Measurements from ENCODE around the gene PLA1A.

Gene PLA1A

DNA sequence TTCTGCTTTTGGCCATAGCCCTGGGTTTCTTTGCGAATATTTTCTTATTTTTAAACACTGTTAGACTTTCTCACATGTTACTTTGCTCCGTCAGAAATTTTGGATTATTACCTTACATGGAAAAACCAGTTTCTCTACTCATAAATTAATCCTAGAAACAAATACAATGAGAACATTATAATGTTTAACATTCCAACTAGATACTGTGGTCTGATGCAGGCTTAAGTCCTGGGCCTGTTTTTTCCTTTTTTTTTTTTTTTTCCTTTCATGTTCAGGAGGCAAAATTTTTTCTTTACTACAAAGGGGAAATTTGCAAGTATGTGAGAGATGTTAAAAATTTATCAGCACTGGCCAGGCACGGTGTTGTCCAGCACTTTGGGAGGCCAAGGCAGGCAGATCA is 33.8 kb downstream of the PLA1A start:
- Histone ChIP-seq H3K4me3 (ENCODE audit: low read depth, low read length) (no peak overlapping the region), H3K9me3 (ENCODE audit: control insufficient read depth, insufficient read depth, low read depth, low read length) (no peaks in the 10 kb centered on the region), H3K27ac (ENCODE audit: extremely low read depth, low read depth, low read length) (no peak overlapping the region), H3K4me1 (ENCODE audit: control insufficient read depth, insufficient read depth, low read length) (no peaks in the 10 kb centered on the region), H3K36me3 (ENCODE audit: control insufficient read depth in 2 of 2, insufficient read depth in 1 of 2, low read length in 2 of 2) (no peaks in the 10 kb centered on the region)
- ChIA-PET POLR2A (no interaction called here), CTCF (interaction anchor here (0.6 kb wide), 1 partner anchor 286 kb away, joined by 5 read pairs; no protein-coding TSS in a partner anchor)
- TF ChIP-seq ZFP3 (tag by site-specific recombination; IDR thresholded peaks at IDR 0.05; ENCODE audit: low read depth), result no peak
- no peak for TF ChIP-seq ZNF549 (tag by site-specific recombination; IDR thresholded peaks at IDR 0.05)
- no peak for TF ChIP-seq ZNF629 (tag by site-specific recombination; IDR thresholded peaks at IDR 0.05)
- no peak for TF ChIP-seq ZNF529 (tag by site-specific recombination; IDR thresholded peaks at IDR 0.05; ENCODE audit: insufficient replicate concordance)
- TF ChIP-seq, protein P1, sequence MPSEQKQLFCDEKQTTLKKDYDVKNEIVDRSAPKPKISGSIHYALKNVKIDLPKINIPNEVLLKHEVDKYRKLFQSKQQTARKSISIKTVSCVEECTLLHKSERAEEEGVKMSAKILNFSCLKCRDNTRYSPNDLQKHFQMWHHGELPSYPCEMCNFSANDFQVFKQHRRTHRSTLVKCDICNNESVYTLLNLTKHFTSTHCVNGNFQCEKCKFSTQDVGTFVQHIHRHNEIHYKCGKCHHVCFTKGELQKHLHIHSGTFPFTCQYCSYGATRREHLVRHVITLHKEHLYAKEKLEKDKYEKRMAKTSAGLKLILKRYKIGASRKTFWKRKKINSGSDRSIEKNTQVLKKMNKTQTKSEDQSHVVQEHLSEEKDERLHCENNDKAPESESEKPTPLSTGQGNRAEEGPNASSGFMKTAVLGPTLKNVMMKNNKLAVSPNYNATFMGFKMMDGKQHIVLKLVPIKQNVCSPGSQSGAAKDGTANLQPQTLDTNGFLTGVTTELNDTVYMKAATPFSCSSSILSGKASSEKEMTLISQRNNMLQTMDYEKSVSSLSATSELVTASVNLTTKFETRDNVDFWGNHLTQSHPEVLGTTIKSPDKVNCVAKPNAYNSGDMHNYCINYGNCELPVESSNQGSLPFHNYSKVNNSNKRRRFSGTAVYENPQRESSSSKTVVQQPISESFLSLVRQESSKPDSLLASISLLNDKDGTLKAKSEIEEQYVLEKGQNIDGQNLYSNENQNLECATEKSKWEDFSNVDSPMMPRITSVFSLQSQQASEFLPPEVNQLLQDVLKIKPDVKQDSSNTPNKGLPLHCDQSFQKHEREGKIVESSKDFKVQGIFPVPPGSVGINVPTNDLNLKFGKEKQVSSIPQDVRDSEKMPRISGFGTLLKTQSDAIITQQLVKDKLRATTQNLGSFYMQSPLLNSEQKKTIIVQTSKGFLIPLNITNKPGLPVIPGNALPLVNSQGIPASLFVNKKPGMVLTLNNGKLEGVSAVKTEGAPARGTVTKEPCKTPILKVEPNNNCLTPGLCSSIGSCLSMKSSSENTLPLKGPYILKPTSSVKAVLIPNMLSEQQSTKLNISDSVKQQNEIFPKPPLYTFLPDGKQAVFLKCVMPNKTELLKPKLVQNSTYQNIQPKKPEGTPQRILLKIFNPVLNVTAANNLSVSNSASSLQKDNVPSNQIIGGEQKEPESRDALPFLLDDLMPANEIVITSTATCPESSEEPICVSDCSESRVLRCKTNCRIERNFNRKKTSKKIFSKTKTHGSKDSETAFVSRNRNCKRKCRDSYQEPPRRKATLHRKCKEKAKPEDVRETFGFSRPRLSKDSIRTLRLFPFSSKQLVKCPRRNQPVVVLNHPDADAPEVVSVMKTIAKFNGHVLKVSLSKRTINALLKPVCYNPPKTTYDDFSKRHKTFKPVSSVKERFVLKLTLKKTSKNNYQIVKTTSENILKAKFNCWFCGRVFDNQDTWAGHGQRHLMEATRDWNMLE (tag by site-specific recombination; conservative IDR thresholded peaks at IDR 0.05; ENCODE audit: low read depth), result no peak
- TF ChIP-seq ZNF174 (tag by site-specific recombination; IDR thresholded peaks at IDR 0.05), result no peak
- TF ChIP-seq ZNF133 (tag by site-specific recombination; IDR thresholded peaks at IDR 0.05), result no peak
- no peak for TF ChIP-seq KLF9 (tag by site-specific recombination; IDR thresholded peaks at IDR 0.05; ENCODE audit: low read depth)
- TF ChIP-seq ZNF366 (tag by site-specific recombination; conservative IDR thresholded peaks at IDR 0.05), result no peak
- TF ChIP-seq GLIS1 (tag by site-specific recombination; IDR thresholded peaks at IDR 0.05), result no peak
- TF ChIP-seq ZNF664 (tag by site-specific recombination; IDR thresholded peaks at IDR 0.05), result no peak
- TF ChIP-seq ZNF157 (tag by site-specific recombination; IDR thresholded peaks at IDR 0.05), result no peak
- TF ChIP-seq, protein P2, sequence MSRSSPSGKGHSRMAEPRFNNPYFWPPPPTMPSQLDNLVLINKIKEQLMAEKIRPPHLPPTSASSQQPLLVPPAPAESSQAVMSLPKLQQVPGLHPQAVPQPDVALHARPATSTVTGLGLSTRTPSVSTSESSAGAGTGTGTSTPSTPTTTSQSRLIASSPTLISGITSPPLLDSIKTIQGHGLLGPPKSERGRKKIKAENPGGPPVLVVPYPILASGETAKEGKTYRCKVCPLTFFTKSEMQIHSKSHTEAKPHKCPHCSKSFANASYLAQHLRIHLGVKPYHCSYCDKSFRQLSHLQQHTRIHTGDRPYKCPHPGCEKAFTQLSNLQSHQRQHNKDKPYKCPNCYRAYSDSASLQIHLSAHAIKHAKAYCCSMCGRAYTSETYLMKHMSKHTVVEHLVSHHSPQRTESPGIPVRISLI (tag by site-specific recombination; IDR thresholded peaks at IDR 0.05), result no peak
- TF ChIP-seq ZXDB (tag by site-specific recombination; IDR thresholded peaks at IDR 0.05), result no peak
- no peak for TF ChIP-seq ZNF596 (tag by site-specific recombination; IDR thresholded peaks at IDR 0.05)

DNA sequence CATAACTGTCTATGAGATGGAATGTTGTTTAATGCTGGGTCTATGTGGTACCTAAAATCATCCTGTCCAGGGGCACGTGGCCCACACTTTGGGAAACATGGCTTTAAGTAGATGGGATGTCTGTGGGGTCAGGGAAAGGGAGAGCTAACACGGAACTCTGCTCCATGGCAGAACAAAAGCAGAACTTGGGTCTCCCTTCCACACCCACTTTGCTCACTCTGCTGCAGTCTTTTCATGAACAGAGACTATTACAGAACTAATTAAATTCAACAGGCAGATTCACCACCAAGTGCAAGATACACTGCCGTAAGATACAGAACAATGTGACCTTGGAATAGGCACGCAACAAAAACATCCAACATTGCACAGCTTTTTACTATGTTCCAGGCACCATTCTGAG is 34.5 kb downstream of the PLA1A start:
- ChIA-PET POLR2A (no interaction called here), CTCF (interaction anchor here (0.6 kb wide), 1 partner anchor 94 kb away, joined by 3 read pairs; no protein-coding TSS in a partner anchor)
- no peaks in the 10 kb centered on the region for H3K9me3 ChIP-seq (ENCODE audit: control insufficient read depth, insufficient read depth, low read depth, low read length)
- no peak overlapping the region for H3K4me3 ChIP-seq (ENCODE audit: low read depth, low read length)
- no peaks in the 10 kb centered on the region for H3K36me3 ChIP-seq (ENCODE audit: control insufficient read depth in 2 of 2, insufficient read depth in 1 of 2, low read length in 2 of 2)
- TF ChIP-seq SP7 (tag by site-specific recombination; IDR thresholded peaks at IDR 0.05) (no peak), ZNF48 (tag by site-specific recombination; IDR thresholded peaks at IDR 0.05) (no peak), WT1 (tag by site-specific recombination; IDR thresholded peaks at IDR 0.05) (no peak), ZNF24 (tag by site-specific recombination; IDR thresholded peaks at IDR 0.05) (no peak), ZNF791 (tag by site-specific recombination; IDR thresholded peaks at IDR 0.05) (no peak)
- TF ChIP-seq, protein P3, sequence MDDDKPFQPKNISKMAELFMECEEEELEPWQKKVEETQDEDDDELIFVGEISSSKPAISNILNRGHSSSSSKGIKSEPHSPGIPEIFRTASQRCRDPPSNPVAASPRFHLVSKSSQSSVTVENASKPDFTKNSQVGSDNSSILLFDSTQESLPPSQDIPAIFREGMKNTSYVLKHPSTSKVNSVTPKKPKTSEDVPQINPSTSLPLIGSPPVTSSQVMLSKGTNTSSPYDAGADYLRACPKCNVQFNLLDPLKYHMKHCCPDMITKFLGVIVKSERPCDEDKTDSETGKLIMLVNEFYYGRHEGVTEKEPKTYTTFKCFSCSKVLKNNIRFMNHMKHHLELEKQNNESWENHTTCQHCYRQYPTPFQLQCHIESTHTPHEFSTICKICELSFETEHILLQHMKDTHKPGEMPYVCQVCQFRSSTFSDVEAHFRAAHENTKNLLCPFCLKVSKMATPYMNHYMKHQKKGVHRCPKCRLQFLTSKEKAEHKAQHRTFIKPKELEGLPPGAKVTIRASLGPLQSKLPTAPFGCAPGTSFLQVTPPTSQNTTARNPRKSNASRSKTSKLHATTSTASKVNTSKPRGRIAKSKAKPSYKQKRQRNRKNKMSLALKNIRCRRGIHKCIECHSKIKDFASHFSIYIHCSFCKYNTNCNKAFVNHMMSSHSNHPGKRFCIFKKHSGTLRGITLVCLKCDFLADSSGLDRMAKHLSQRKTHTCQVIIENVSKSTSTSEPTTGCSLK (tag by site-specific recombination; IDR thresholded peaks at IDR 0.05), result no peak
- TF ChIP-seq, protein P4, sequence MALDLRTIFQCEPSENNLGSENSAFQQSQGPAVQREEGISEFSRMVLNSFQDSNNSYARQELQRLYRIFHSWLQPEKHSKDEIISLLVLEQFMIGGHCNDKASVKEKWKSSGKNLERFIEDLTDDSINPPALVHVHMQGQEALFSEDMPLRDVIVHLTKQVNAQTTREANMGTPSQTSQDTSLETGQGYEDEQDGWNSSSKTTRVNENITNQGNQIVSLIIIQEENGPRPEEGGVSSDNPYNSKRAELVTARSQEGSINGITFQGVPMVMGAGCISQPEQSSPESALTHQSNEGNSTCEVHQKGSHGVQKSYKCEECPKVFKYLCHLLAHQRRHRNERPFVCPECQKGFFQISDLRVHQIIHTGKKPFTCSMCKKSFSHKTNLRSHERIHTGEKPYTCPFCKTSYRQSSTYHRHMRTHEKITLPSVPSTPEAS (tag by site-specific recombination; IDR thresholded peaks at IDR 0.05), result no peak
- no peak overlapping the region for H3K27ac ChIP-seq (ENCODE audit: extremely low read depth, low read depth, low read length)
- H3K4me1 ChIP-seq (ENCODE audit: control insufficient read depth, insufficient read depth, low read length), result no peaks in the 10 kb centered on the region
